CD8-positive, alpha-beta memory T cell (primary cell): ENCODE results near the gene SEC11A. TPM values are rescaled to one million over a fixed set of nuclear protein-coding genes. Genes with fewer than 3 reads are reported as not detected.

ENCODE experiments used
- CTCF ChIA-PET: fragments of 350-600 bp; sonication (Branson Sonifier 250); formaldehyde crosslinking; loops from one replicate; lab custom pipeline; 2021; ENCODE audit warnings: antibody characterized with exemption; lab: Charles Lee
- POLR2A ChIA-PET: fragments of 350-600 bp; sonication (Branson Sonifier 250); formaldehyde crosslinking; loops from one replicate; lab custom pipeline; 2021; ENCODE audit warnings: antibody characterized with exemption; lab: Charles Lee
- DNase-seq, 5 donors: peaks; one replicate each; pipeline versions ENCODE4 v3.0.0 to v3.0.0-alpha.2; 2020 to 2022; ENCODE audit warnings: mixed read lengths in 1 of 5
- H3K27ac ChIP-seq: one replicate; pipeline ENCODE4 v1.7.0; 2013; ENCODE audit warnings: low read depth, mild to moderate bottlenecking, low read length, moderate library complexity
- H3K27me3 ChIP-seq: 2 replicates; pipeline ENCODE4 v1.7.0; 2013; ENCODE audit warnings: low read length, mild to moderate bottlenecking; ENCODE audit not compliant: insufficient read depth, poor library complexity, severe bottlenecking
- H3K36me3 ChIP-seq: 2 replicates; pipeline ENCODE4 v1.7.0; 2013; ENCODE audit warnings: mild to moderate bottlenecking, low read length, moderate library complexity; ENCODE audit not compliant: insufficient read depth
- H3K4me1 ChIP-seq: 2 replicates; pipeline ENCODE4 v1.7.0; 2013; ENCODE audit warnings: mild to moderate bottlenecking, low read length, moderate library complexity; ENCODE audit not compliant: insufficient read depth
- H3K4me3 ChIP-seq: 2 replicates; pipeline ENCODE4 v1.7.0; 2013; ENCODE audit warnings: mild to moderate bottlenecking, low read length
- H3K9me3 ChIP-seq: 2 replicates; pipeline ENCODE4 v1.7.0; 2013; ENCODE audit warnings: mild to moderate bottlenecking, low read length
- H3K27ac Mint-ChIP-seq, 8 donors: one replicate each; pipeline ENCODE4 v1.8.0; 2020 to 2021; ENCODE audit warnings: mixed read lengths in 8 of 8, mild to moderate bottlenecking in 6 of 8, inconsistent platforms in 3 of 8, moderate library complexity in 3 of 8
- H3K27me3 Mint-ChIP-seq, 2 donors: one replicate each; pipeline ENCODE4 v1.8.0; 2020 to 2021; ENCODE audit warnings: mixed read lengths in 2 of 2, mild to moderate bottlenecking in 1 of 2, moderate library complexity in 1 of 2
- H3K36me3 Mint-ChIP-seq, 3 donors: one replicate each; pipeline ENCODE4 v1.8.0; 2020 to 2021; ENCODE audit warnings: mixed read lengths in 3 of 3, inconsistent platforms in 1 of 3, mild to moderate bottlenecking in 1 of 3
- H3K4me1 Mint-ChIP-seq, 3 donors: one replicate each; pipeline ENCODE4 v1.8.0; 2020 to 2021; ENCODE audit warnings: mixed read lengths in 3 of 3, inconsistent platforms in 1 of 3, mild to moderate bottlenecking in 1 of 3
- H3K4me3 Mint-ChIP-seq, 7 donors: one replicate each; pipeline ENCODE4 v1.8.0; 2020 to 2021; ENCODE audit warnings: mixed read lengths in 7 of 7, mild to moderate bottlenecking in 6 of 7, moderate library complexity in 4 of 7, inconsistent platforms in 2 of 7
- H3K9me3 Mint-ChIP-seq, 5 donors: one replicate each; pipeline ENCODE4 v1.8.0; 2020 to 2022; ENCODE audit warnings: mixed read lengths in 5 of 5, mild to moderate bottlenecking in 3 of 5, moderate library complexity in 2 of 5, inconsistent platforms in 1 of 5
- polyA plus RNA-seq: library from polyadenylated mRNA; unstranded; fragments of 300-500 nt; fragmentation: Illumina TruSeq; gene quantifications from one replicate; pipeline ENCODE4 v1.2.3, GENCODE V29; 2021
- total RNA-seq, 2 experiments: library from RNA; stranded (reverse); gene quantifications; one replicate each; pipeline ENCODE4 v1.2.3, GENCODE V29; 2021

Gene SEC11A
- total and polyA plus RNA-seq, 3 experiments from 2014 or later: 132 to 134 (median 133) TPM

DNA sequence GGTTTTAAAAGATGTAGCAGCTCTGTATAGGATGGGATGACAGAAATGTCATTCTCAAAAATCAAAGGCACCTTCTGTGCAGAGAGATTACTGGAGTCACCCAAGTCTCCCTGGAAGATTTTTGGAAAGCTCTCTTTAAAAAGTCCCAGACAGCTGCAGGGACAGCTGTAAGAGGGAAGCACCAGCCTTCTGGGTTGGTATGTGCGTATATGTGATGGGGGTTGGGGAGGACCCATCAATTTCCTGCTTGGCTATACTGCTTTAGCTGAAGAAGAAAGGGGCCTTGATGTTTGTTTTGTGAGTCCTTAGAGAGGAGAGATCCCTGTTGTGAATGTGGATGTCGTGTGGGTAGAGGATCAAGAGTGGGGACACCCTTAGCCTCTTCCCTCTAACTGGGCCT is 5.4 kb upstream of the SEC11A start:
- H3K4me3 ChIP-seq: peak overlapping the region; percentile 23

DNA sequence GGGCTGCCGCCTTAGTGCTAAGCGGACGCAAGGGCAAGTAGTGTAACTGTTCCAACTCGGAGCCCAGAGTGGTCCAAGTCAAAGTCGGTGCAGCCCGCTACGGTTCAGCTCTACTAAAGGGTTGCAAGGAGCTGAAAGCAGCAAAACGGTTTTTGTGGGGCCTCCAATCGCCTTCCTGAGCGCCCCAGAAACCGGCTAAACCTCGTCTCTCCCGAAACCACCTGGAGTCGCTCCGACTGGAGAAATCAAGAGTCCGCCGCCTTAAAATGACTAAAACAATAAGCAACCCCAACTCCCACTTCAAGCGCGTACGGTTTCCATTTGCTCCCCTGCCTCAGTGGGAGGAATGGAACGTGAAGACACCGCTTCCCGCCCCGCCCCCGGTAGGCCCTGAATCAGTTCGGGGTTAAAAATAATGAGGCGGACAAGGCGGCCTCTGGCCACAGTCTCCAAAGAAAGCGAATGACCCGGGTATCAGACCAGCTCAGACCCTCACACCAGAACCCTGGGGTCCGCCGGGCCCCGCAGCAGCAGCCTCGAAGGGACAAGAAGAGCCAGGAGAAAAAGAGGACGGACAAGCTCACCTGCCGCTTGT is 401 bp downstream of the SEC11A start:
- CTCF ChIA-PET: interaction anchor here (0.7 to 5.7 kb wide), 12 partner anchors 9 to 117 kb away, joined by 3 to 33 read pairs (median 6); partner anchors contain the start of genes NMB, WDR73 and ZNF592

More for the DNA sequence above, 5.4 kb upstream of the SEC11A start:
- Mint-ChIP-seq H3K27ac (peak overlapping the region in 7 of 8 donors; percentile 72 to 90 (median 79)), H3K36me3 (peaks cover 0 to 7% (median 0%) of the 10 kb centered on the region in 3 donors), H3K9me3 (no peaks in the 10 kb centered on the region), H3K4me1 (peaks cover 46 to 76% (median 60%) of the 10 kb centered on the region in 3 donors), H3K27me3 (no peaks in the 10 kb centered on the region), H3K4me3 (peak overlapping the region in 6 of 7 donors; percentile 33 to 82 (median 58))
- Histone ChIP-seq H3K4me1 (peaks cover 63% of the 10 kb centered on the region), H3K27me3 (no peaks in the 10 kb centered on the region), H3K27ac (no peak overlapping the region), H3K36me3 (no peaks in the 10 kb centered on the region), H3K9me3 (no peaks in the 10 kb centered on the region)
- ChIA-PET POLR2A (interaction anchor here (0.6 to 6.2 kb wide), 3 partner anchors 9 to 26 kb away, joined by 3 to 54 read pairs (median 12); no protein-coding TSS in a partner anchor), CTCF (interaction anchor here (0.8 to 1.4 kb wide), 5 partner anchors 9 to 29 kb away, joined by 3 to 4 read pairs (median 4); no protein-coding TSS in a partner anchor)
- DNase-seq: peak in 1 of 5 donors; percentile 55

DNA sequence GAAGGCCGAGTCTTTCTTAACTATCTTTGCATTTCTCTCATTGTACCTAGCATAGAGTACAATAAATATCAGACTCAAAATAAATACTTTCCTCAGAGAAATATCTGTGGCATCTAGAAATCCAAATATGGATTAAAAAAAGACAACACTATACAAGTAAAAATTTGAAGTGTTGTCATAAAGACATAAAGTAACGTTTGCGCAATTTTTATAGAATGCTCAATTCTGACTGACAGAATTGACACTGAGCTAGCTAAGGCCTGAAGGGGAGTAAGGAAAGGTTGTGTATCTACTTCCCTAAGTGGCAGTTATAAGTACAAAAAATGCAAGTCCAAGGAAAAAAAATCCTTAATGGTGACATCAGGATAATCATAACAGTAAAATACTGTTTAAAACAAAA is 1.1 kb downstream of the SEC11A start:
- H3K4me1 ChIP-seq: peaks cover 38% of the 10 kb centered on the region
- H3K27ac Mint-ChIP-seq: peak overlapping the region in 7 of 8 donors; percentile 93 to 100 (median 97)
- ChIA-PET CTCF (interaction anchor here (0.9 to 5.7 kb wide), 8 partner anchors 9 to 56 kb away, joined by 3 to 33 read pairs (median 10); partner anchors contain the start of genes NMB and ZNF592), POLR2A (interaction anchor here (3.7 to 4.8 kb wide), 2 partner anchors 20 to 33 kb away, joined by 72 to 75 read pairs; partner anchors contain the start of gene ZNF592)
- H3K4me1 Mint-ChIP-seq: peaks cover 35 to 62% (median 56%) of the 10 kb centered on the region in 3 donors
- H3K27ac ChIP-seq: peak overlapping the region; percentile 94
- no peaks in the 10 kb centered on the region for H3K36me3 ChIP-seq
- peak overlapping the region; percentile 92 to 98 (median 95) for H3K4me3 Mint-ChIP-seq
- H3K27me3 ChIP-seq: no peaks in the 10 kb centered on the region
- H3K36me3 Mint-ChIP-seq: peaks cover 0 to 36% (median 0%) of the 10 kb centered on the region in 3 donors
- no peaks in the 10 kb centered on the region for H3K27me3 Mint-ChIP-seq
- no peaks in the 10 kb centered on the region for H3K9me3 ChIP-seq
- no peaks in the 10 kb centered on the region for H3K9me3 Mint-ChIP-seq
- DNase-seq: no peak
- H3K4me3 ChIP-seq: peak overlapping the region; percentile 99

More for the DNA sequence above, 401 bp downstream of the SEC11A start:
- peak overlapping the region; percentile 99 for H3K4me3 ChIP-seq
- no peaks in the 10 kb centered on the region for H3K27me3 ChIP-seq
- peak in 3 of 5 donors; percentile 7 to 53 (median 25) for DNase-seq
- H3K27ac ChIP-seq: peak overlapping the region; percentile 94
- Mint-ChIP-seq H3K36me3 (peaks cover 0 to 35% (median 0%) of the 10 kb centered on the region in 3 donors), H3K27ac (peak overlapping the region; percentile 93 to 100 (median 96)), H3K4me3 (peak overlapping the region; percentile 92 to 98 (median 95)), H3K4me1 (peaks cover 35 to 64% (median 56%) of the 10 kb centered on the region in 3 donors), H3K9me3 (no peaks in the 10 kb centered on the region), H3K27me3 (no peaks in the 10 kb centered on the region)
- no peaks in the 10 kb centered on the region for H3K9me3 ChIP-seq
- H3K4me1 ChIP-seq: peaks cover 38% of the 10 kb centered on the region
- H3K36me3 ChIP-seq: no peaks in the 10 kb centered on the region
- POLR2A ChIA-PET: interaction anchor here (0.8 to 4.8 kb wide), 11 partner anchors 10 to 265 kb away, joined by 3 to 75 read pairs (median 4); partner anchors contain the start of genes NMB, WDR73, ZNF592 and ZSCAN2

DNA sequence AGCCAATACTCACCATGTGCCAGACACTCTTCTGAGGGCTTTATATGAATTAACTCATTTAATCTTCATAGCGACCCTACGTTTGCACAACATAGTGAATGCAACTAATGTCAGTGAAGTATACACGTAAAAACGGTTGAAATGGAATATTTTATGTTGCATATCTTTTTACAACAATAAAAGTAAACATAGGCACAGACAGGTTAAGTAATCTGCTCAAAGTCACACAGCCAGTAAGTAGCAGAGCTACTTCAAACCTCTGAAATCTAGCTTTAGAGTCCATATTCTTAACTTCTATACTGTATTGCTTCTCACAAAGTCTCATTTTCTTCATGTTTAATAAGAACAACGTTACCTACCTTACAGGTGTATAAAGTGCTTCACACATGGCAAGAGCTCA is 1.6 kb downstream of the SEC11A start:
- POLR2A ChIA-PET: interaction anchor here (0.7 to 4.8 kb wide), 3 partner anchors 21 to 993 kb away, joined by 9 to 75 read pairs (median 72); partner anchors contain the start of gene ZNF592
- Histone ChIP-seq H3K27me3 (no peaks in the 10 kb centered on the region), H3K36me3 (no peaks in the 10 kb centered on the region), H3K4me1 (peaks cover 38% of the 10 kb centered on the region), H3K27ac (peak overlapping the region; percentile 94), H3K9me3 (no peaks in the 10 kb centered on the region), H3K4me3 (peak overlapping the region; percentile 99)
- no peak for DNase-seq
- CTCF ChIA-PET: interaction anchor here (0.9 to 5.7 kb wide), 7 partner anchors 9 to 56 kb away, joined by 3 to 33 read pairs (median 4); partner anchors contain the start of genes NMB and ZNF592
- Mint-ChIP-seq H3K27me3 (no peaks in the 10 kb centered on the region), H3K27ac (peak overlapping the region in 5 of 8 donors; percentile 6 to 96 (median 69)), H3K9me3 (no peaks in the 10 kb centered on the region), H3K36me3 (peaks cover 0 to 39% (median 0%) of the 10 kb centered on the region in 3 donors), H3K4me3 (peak overlapping the region; percentile 64 to 98 (median 94)), H3K4me1 (peaks cover 35 to 59% (median 56%) of the 10 kb centered on the region in 3 donors)

DNA sequence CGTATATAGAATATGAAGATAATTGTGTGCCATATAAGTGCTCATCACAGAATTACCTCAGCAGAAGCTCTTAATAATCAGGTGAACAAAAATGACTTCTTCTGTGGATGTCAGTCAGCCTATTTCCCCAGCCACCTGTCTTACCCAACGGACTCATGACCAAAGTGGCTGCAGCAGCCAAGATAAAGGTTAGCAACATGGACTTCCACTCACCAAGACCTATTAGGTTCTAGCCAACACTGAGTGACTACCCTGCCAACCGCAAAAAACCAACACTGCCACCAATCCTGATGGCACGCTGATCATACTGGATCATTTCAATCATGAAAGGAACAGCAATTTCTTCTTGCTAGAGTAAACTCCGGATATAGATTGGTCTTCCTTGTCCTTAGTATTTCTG is 12.1 kb downstream of the SEC11A start:
- CTCF ChIA-PET: interaction anchor here (0.9 to 1.3 kb wide), 2 partner anchors 27 to 32 kb away, joined by 3 read pairs; no protein-coding TSS in a partner anchor
- Mint-ChIP-seq H3K9me3 (no peaks in the 10 kb centered on the region), H3K27me3 (peaks cover 0 to 2% of the 10 kb centered on the region in 2 donors), H3K4me3 (no peak overlapping the region), H3K27ac (peak overlapping the region in 7 of 8 donors; percentile 1 to 47 (median 22)), H3K36me3 (peaks cover 0 to 34% (median under 1%) of the 10 kb centered on the region in 3 donors), H3K4me1 (peaks cover 56 to 76% (median 76%) of the 10 kb centered on the region in 3 donors)
- no peak overlapping the region for H3K4me3 ChIP-seq
- no peaks in the 10 kb centered on the region for H3K36me3 ChIP-seq
- peaks cover 36% of the 10 kb centered on the region for H3K4me1 ChIP-seq
- no peaks in the 10 kb centered on the region for H3K27me3 ChIP-seq
- POLR2A ChIA-PET: no interaction called here
- no peaks in the 10 kb centered on the region for H3K9me3 ChIP-seq
- H3K27ac ChIP-seq: no peak overlapping the region
- DNase-seq: no peak

DNA sequence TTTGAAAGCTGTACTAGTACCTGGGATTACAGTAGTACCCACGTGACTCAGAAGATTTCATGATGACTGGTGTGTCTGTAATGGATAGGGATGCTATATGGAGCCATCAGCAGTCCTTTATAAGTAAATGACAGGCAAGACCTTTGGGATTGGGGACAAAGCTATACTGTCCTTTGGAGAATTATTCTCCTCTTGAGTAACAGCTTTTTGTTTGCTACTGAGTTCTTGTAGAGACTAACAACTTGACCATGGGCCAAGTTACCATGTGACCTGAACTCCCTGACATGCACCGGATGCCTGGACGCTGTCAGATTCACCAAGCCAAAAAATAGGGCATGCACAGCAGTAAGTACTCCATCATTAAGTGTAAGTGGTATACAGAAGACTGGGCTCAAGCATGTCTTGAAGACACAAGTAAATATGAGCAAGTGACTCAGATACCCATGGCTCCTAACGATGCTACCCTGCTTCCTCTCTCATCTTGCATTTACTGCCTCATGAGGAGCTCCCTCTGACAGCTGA is 12.9 kb downstream of the SEC11A start:
- Mint-ChIP-seq H3K4me1 (peaks cover 60 to 77% (median 76%) of the 10 kb centered on the region in 3 donors), H3K4me3 (no peak overlapping the region)

DNA sequence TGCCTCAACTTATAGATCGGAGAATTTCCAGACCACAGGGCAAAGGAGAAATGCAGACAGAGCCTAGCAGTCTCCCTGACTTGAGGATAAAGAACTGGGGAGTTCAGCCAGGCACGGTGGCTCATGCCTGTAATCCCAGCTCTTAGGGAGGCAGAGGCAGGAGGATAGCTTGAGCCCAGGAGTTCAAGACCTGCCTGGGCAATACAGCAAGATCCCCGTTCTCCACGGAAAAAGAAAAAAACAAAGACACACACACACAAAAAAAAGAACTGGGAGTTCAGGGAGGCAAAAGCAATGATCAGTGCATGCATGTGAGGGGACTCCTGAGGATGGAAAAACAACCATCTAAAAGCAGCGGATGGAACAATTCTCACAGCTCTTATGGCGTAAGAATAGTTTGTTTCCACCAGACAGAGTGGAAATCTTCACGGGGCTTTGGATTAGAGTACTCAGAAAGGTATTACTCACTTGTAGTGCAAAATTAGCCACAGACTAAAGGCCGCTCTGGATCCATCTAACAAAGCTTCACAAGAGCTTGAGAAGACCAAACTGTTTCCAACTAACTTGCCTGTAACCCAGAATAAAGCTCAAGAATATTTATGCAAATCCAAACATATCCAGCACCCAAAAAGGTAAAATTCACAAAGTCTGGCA is 16.3 kb downstream of the SEC11A start:
- POLR2A ChIA-PET: no interaction called here
- H3K4me3 Mint-ChIP-seq: peak overlapping the region in 3 of 7 donors; percentile 21 to 37 (median 26)
- peak overlapping the region in 4 of 8 donors; percentile 2 to 15 (median 2) for H3K27ac Mint-ChIP-seq

More for the DNA sequence above, 12.9 kb downstream of the SEC11A start:
- Mint-ChIP-seq H3K27ac (peak overlapping the region in 6 of 8 donors; percentile 3 to 36 (median 4)), H3K9me3 (no peaks in the 10 kb centered on the region), H3K27me3 (peaks cover 0 to 2% of the 10 kb centered on the region in 2 donors), H3K36me3 (peaks cover 0 to 26% (median 0%) of the 10 kb centered on the region in 3 donors)
- H3K4me3 ChIP-seq: no peak overlapping the region
- H3K4me1 ChIP-seq: peaks cover 44% of the 10 kb centered on the region
- ChIA-PET POLR2A (interaction anchor here (0.6 to 1.0 kb wide), 3 partner anchors 33 to 113 kb away, joined by 3 to 5 read pairs (median 3); no protein-coding TSS in a partner anchor), CTCF (interaction anchor here (1.0 to 1.3 kb wide), 2 partner anchors 33 to 46 kb away, joined by 3 to 4 read pairs; no protein-coding TSS in a partner anchor)
- H3K27me3 ChIP-seq: no peaks in the 10 kb centered on the region
- DNase-seq: no peak
- H3K36me3 ChIP-seq: no peaks in the 10 kb centered on the region
- H3K9me3 ChIP-seq: no peaks in the 10 kb centered on the region
- H3K27ac ChIP-seq: no peak overlapping the region

More for the DNA sequence above, 16.3 kb downstream of the SEC11A start:
- CTCF ChIA-PET: no interaction called here
- peaks cover 44% of the 10 kb centered on the region for H3K4me1 ChIP-seq
- Mint-ChIP-seq H3K9me3 (no peaks in the 10 kb centered on the region), H3K36me3 (peaks cover 0 to 13% (median 0%) of the 10 kb centered on the region in 3 donors), H3K27me3 (peaks cover 0 to 2% of the 10 kb centered on the region in 2 donors), H3K4me1 (peaks cover 64 to 81% (median 77%) of the 10 kb centered on the region in 3 donors)
- H3K27me3 ChIP-seq: no peaks in the 10 kb centered on the region
- no peak overlapping the region for H3K4me3 ChIP-seq
- DNase-seq: no peak
- no peak overlapping the region for H3K27ac ChIP-seq
- H3K9me3 ChIP-seq: no peaks in the 10 kb centered on the region
- no peaks in the 10 kb centered on the region for H3K36me3 ChIP-seq
